T-cell (primary cell): ENCODE measurements around the gene IL9. TPM values are rescaled to one million over a fixed set of nuclear protein-coding genes. Genes with fewer than 3 reads are reported as not detected.

Experiments used
- ATAC-seq, 4 experiments: fragments of 200-7000 bp in 3 of 4; fragments of 150-1000 bp in 1 of 4; cut with Tn5 transposase; replicated peaks in 1 of 4; 1 replicate in 3 of 4; 2 replicates in 1 of 4; pipeline ENCODE4 v1.10.0; 2021; ENCODE audit warnings: moderate library complexity in 3 of 4, mild to moderate bottlenecking in 2 of 4, moderate number of reproducible peaks in 1 of 4
- CTCF ChIA-PET, 2 donors: fragments of 300-600 bp; sonication (Branson Sonifier 250); formaldehyde crosslinking; loops; one replicate each; lab custom pipeline; 2022; ENCODE audit warnings: antibody characterized with exemption in 2 of 2; lab: Charles Lee
- POLR2A ChIA-PET, 2 donors: fragments of 300-600 bp; sonication (Branson Sonifier 250); formaldehyde crosslinking; loops; one replicate each; lab custom pipeline; 2022; ENCODE audit warnings: antibody characterized with exemption in 2 of 2; lab: Charles Lee
- DNase-seq, 35 experiments: peaks; one replicate each; pipeline versions ENCODE4 v3.0.0 to v3.0.0-alpha.2; 2013 to 2023
- H3K27ac ChIP-seq: one replicate; pipeline ENCODE4 v1.5.1; 2013; ENCODE audit warnings: low read length
- H3K27me3 ChIP-seq, 2 experiments: replicated peaks in 1 of 2; 1 replicate in 1 of 2; 2 replicates in 1 of 2; pipeline versions ENCODE4 v1.6.1 to v1.7.0; 2013; ENCODE audit warnings: low read length in 1 of 2, mixed read lengths in 1 of 2; ENCODE audit not compliant: control insufficient read depth in 2 of 2, insufficient read depth in 2 of 2; ENCODE audit errors: extremely low read depth in 1 of 2
- H3K36me3 ChIP-seq, 2 donors: 1 replicate in 1 of 2; 2 replicates in 1 of 2; pipeline versions ENCODE4 v1.6.1 to v1.7.0; 2013; ENCODE audit warnings: low read length in 1 of 2; ENCODE audit not compliant: control insufficient read depth in 2 of 2, insufficient read depth in 1 of 2; ENCODE audit errors: extremely low read depth in 1 of 2
- H3K4me1 ChIP-seq, 2 experiments: 1 replicate in 1 of 2; 2 replicates in 1 of 2; pipeline versions ENCODE4 v1.6.1 to v1.7.0; 2013; ENCODE audit warnings: low read length in 2 of 2, mixed read lengths in 1 of 2; ENCODE audit not compliant: insufficient read depth in 2 of 2, control insufficient read depth in 1 of 2; ENCODE audit errors: extremely low read depth in 1 of 2
- H3K4me3 ChIP-seq, 2 donors: 1 replicate in 1 of 2; 2 replicates in 1 of 2; pipeline versions ENCODE4 v1.5.1 to v1.7.0; 2013; ENCODE audit warnings: mild to moderate bottlenecking in 2 of 2, low read length in 1 of 2, moderate library complexity in 1 of 2; ENCODE audit not compliant: control insufficient read depth in 1 of 2; ENCODE audit errors: extremely low read depth in 1 of 2
- H3K9me3 ChIP-seq: 2 replicates; pipeline ENCODE4 v1.7.0; 2013
- H3K27ac Mint-ChIP-seq, 2 donors: one replicate each; pipeline ENCODE4 v1.8.0; 2020 to 2021; ENCODE audit warnings: mild to moderate bottlenecking in 2 of 2, mixed read lengths in 2 of 2
- H3K27me3 Mint-ChIP-seq, 2 donors: one replicate each; pipeline ENCODE4 v1.8.0; 2021 to 2022; ENCODE audit warnings: mixed read lengths in 2 of 2
- H3K36me3 Mint-ChIP-seq: one replicate; pipeline ENCODE4 v1.8.0; 2021; ENCODE audit warnings: mixed read lengths
- H3K4me1 Mint-ChIP-seq, 3 donors: one replicate each; pipeline ENCODE4 v1.8.0; 2020 to 2022; ENCODE audit warnings: mixed read lengths in 3 of 3, mild to moderate bottlenecking in 1 of 3
- H3K4me3 Mint-ChIP-seq, 3 donors: one replicate each; pipeline ENCODE4 v1.8.0; 2020 to 2022; ENCODE audit warnings: mild to moderate bottlenecking in 3 of 3, mixed read lengths in 3 of 3, moderate library complexity in 3 of 3
- H3K9me3 Mint-ChIP-seq, 3 donors: one replicate each; pipeline ENCODE4 v1.8.0; 2020 to 2022; ENCODE audit warnings: mixed read lengths in 3 of 3
- WGBS: methylation state at CpG from one replicate; pipeline ENCODE4 v1.1.5; 2013; ENCODE audit warnings: missing lambda C conversion rate; ENCODE audit not compliant: insufficient coverage; 5-methylcytosine and 5-hydroxymethylcytosine counted together
- total RNA-seq, 35 experiments: library from RNA in 6 of 35; stranded (reverse) in 6 of 35; fragments of 120-200 nt in 1 of 35; gene quantifications; one replicate each; pipeline versions ENCODE4 v1.2.1 to v1.2.4 and lab custom pipeline; 2013 to 2026

IL9 gene
- total RNA-seq, 5 donors from 2014 or later (not counting 1 experiment from before 2014, with no cell fraction given) = not detected

DNA sequence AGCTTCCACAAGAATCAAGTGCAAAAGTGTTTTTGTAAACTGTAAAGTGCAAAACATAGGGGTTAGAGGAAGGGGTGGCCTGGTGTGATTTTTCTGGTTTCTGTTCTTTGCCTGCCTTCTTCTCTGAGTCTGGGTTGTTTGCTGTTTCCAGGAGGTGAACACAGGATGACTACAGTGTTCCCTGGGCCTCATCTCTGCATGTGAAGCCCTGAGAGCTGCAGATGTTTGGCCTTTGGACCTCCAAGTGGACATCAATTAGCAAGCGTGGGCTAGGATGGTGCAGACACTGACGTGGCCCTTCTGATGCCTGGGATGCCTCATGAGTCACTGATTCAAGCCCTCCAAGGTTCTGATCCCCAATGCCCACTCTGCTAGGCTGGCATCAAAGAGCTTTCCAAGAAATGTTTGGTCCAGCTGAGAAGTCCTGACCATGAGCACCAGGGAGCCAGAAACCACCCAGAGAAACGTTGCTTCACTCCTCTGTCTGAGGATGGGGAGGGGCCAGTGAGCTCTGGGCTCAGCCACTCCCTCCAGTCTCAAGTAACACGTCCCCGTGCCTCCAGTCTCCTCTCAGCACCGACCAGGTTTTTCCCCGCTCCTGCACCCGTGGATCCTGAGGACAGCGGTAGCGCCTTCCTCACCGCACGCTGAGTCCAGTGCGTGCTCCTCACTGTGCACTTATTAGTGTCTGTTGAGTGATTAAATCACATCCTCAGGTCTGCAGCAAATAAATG lies 7.6 kb downstream of the IL9 start:
- H3K36me3 ChIP-seq = no peaks in the 10 kb centered on the region
- H3K27me3 ChIP-seq = peaks cover 0 to 25% of the 10 kb centered on the region in 2 experiments
- POLR2A ChIA-PET = interaction anchor here in 1 of 2 donors (0.6 kb wide), 1 partner anchor 52 kb away, joined by 3 read pairs; no protein-coding TSS in a partner anchor
- no peak overlapping the region for H3K4me3 ChIP-seq
- no peak overlapping the region for H3K27ac ChIP-seq
- no peak overlapping the region for H3K27ac Mint-ChIP-seq
- H3K4me1 ChIP-seq = peaks cover 0 to 7% of the 10 kb centered on the region in 2 experiments
- DNase-seq (no peak), ATAC-seq (no peak)
- H3K27me3 Mint-ChIP-seq = peaks cover 6 to 14% of the 10 kb centered on the region in 2 donors
- H3K4me1 Mint-ChIP-seq = peaks cover 7 to 17% (median 11%) of the 10 kb centered on the region in 3 donors
- CTCF ChIA-PET = interaction anchor here (0.6 to 2.4 kb wide), 6 partner anchors 12 to 324 kb away, joined by 3 to 7 read pairs (median 4); no protein-coding TSS in a partner anchor
- no peaks in the 10 kb centered on the region for H3K36me3 Mint-ChIP-seq
- H3K4me3 Mint-ChIP-seq = peak overlapping the region in 1 of 3 donors; percentile 30
- no peaks in the 10 kb centered on the region for H3K9me3 ChIP-seq
- H3K9me3 Mint-ChIP-seq = no peaks in the 10 kb centered on the region
- 91% methylated on average over 2 of the region's 13 CpGs for WGBS

DNA sequence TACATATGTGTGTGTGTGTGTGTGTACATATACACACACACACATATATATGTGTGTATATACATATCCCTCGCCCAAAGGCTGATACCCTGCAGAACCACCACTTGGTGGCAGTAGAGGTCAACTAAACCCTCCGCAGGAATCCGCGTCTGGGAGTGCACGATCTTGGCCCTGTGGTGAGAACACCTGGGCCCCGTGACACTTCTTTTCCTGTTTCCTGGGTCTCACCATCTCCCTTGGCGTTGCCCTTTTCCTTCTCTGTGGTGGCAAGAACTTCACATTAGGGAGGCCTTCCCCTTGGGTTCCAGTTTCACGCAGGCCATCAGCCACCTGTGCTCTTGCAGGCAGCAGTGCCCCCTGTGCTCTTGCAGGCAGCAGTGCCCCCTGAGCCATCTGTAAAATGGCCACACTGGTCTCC lies 8.2 kb downstream of the IL9 start:
- H3K4me3 Mint-ChIP-seq = peak overlapping the region in 2 of 3 donors; percentile 30 to 46
- Histone ChIP-seq H3K4me1 (peaks cover 0 to 7% of the 10 kb centered on the region in 2 experiments), H3K4me3 (no peak overlapping the region), H3K9me3 (no peaks in the 10 kb centered on the region), H3K27ac (no peak overlapping the region), H3K27me3 (peaks cover 0 to 29% of the 10 kb centered on the region in 2 experiments), H3K36me3 (no peaks in the 10 kb centered on the region)
- H3K4me1 Mint-ChIP-seq = peaks cover 7 to 17% (median 11%) of the 10 kb centered on the region in 3 donors
- ATAC-seq (peak; percentile 82 to 88 (median 84)), DNase-seq (peak in 34 of 35 experiments; percentile 16 to 76 (median 44))
- WGBS = 7% methylated on average over 6 of the region's 8 CpGs
- H3K36me3 Mint-ChIP-seq = no peaks in the 10 kb centered on the region
- ChIA-PET POLR2A (interaction anchor here in 1 of 2 donors (0.6 kb wide), 1 partner anchor 53 kb away, joined by 3 read pairs; no protein-coding TSS in a partner anchor), CTCF (interaction anchor here (0.9 to 2.4 kb wide), 4 partner anchors 195 to 324 kb away, joined by 3 to 7 read pairs (median 4); no protein-coding TSS in a partner anchor)
- H3K27ac Mint-ChIP-seq = no peak overlapping the region
- no peaks in the 10 kb centered on the region for H3K9me3 Mint-ChIP-seq
- H3K27me3 Mint-ChIP-seq = peaks cover 6 to 19% of the 10 kb centered on the region in 2 donors

DNA sequence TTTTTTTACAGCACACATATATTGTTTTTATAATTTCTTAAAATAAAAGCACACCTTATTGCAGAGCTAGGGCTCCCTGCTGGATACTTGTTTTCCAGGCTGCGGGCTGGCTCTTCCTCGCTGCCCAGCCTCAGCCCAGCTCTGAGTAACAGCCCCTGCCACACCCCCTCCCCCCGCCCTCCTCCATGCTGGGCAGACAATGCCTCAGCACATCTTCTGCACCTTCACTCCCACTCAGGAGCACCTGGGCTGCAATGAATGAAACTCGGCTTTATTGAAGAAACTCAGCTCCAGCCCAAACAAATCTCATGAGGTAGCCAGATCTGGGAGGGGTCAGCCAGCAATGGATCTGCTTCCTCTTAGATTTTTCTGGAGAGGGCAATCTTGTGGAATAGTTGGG lies 9.5 kb downstream of the IL9 start:
- WGBS = 34% methylated on average over 2 of the region's 4 CpGs
- Histone ChIP-seq H3K36me3 (no peaks in the 10 kb centered on the region), H3K9me3 (no peaks in the 10 kb centered on the region), H3K4me3 (no peak overlapping the region), H3K27me3 (peaks cover 0 to 31% of the 10 kb centered on the region in 2 experiments), H3K4me1 (peaks cover 0 to 7% of the 10 kb centered on the region in 2 experiments), H3K27ac (no peak overlapping the region)
- CTCF ChIA-PET = no interaction called here
- H3K27ac Mint-ChIP-seq = no peak overlapping the region
- DNase-seq (no peak), ATAC-seq (no peak)
- no peak overlapping the region for H3K4me3 Mint-ChIP-seq
- H3K4me1 Mint-ChIP-seq = peaks cover 7 to 17% (median 11%) of the 10 kb centered on the region in 3 donors
- H3K36me3 Mint-ChIP-seq = no peaks in the 10 kb centered on the region
- H3K9me3 Mint-ChIP-seq = no peaks in the 10 kb centered on the region
- H3K27me3 Mint-ChIP-seq = peaks cover 12 to 24% of the 10 kb centered on the region in 2 donors
- POLR2A ChIA-PET = no interaction called here

DNA sequence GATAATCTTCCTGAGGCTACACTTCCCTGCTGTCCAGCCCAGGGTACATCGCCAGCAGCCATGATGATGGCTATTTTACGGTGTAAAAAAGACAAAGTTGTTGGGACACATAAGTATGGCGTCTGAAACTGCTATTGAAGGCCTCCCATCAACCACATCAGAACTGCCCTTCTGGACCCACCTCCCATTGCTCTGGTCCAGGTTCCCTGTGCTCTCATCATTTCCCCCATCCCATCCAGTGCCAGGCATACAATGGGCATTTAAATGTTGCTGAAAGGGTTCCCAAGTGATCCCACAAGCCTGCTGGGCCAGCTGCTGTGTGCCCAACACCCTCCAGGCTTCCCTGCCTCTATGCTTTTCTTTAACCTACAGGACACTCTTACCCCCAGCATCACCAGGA lies 10.6 kb downstream of the IL9 start:
- Histone ChIP-seq H3K36me3 (no peaks in the 10 kb centered on the region), H3K4me3 (no peak overlapping the region), H3K27ac (no peak overlapping the region), H3K27me3 (peaks cover 0 to 41% of the 10 kb centered on the region in 2 experiments), H3K4me1 (peaks cover 0 to 7% of the 10 kb centered on the region in 2 experiments), H3K9me3 (no peaks in the 10 kb centered on the region)
- H3K36me3 Mint-ChIP-seq = no peaks in the 10 kb centered on the region
- 71% methylated on average over 1 of the region's 3 CpGs for WGBS
- no peaks in the 10 kb centered on the region for H3K9me3 Mint-ChIP-seq
- no peak overlapping the region for H3K4me3 Mint-ChIP-seq
- DNase-seq (no peak), ATAC-seq (no peak)
- no peak overlapping the region for H3K27ac Mint-ChIP-seq
- CTCF ChIA-PET = no interaction called here
- H3K4me1 Mint-ChIP-seq = peaks cover 7 to 14% (median 7%) of the 10 kb centered on the region in 3 donors
- POLR2A ChIA-PET = no interaction called here
- peaks cover 21 to 31% of the 10 kb centered on the region in 2 donors for H3K27me3 Mint-ChIP-seq

DNA sequence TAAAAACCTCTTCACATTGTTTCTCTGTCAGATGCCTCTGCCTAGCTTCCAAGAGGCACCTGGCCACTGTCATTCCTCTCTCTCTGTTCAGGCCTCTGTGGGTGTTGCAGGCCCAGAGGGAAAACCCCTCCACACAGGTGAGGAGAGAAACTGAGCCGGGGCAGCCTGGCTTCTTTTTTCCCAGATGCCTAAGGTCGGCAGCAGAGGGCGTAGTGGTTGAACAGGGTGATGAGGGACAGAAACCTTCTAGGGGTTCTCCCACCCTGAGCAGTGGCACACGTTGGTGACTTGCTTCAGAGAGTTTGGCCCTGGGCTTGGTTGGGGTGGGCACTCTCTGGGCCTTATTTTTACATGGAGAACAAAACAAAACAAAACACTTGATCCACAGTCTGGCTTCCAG lies 12.2 kb downstream of the IL9 start:
- Mint-ChIP-seq H3K9me3 (no peaks in the 10 kb centered on the region), H3K4me1 (peaks cover 7 to 9% (median 7%) of the 10 kb centered on the region in 3 donors), H3K4me3 (no peak overlapping the region), H3K27ac (no peak overlapping the region), H3K36me3 (no peaks in the 10 kb centered on the region), H3K27me3 (peaks cover 21 to 39% of the 10 kb centered on the region in 2 donors)
- H3K9me3 ChIP-seq = no peaks in the 10 kb centered on the region
- no peak overlapping the region for H3K4me3 ChIP-seq
- H3K27me3 ChIP-seq = peaks cover 0 to 46% of the 10 kb centered on the region in 2 experiments
- DNase-seq (no peak), ATAC-seq (no peak)
- ChIA-PET POLR2A (no interaction called here), CTCF (no interaction called here)
- H3K4me1 ChIP-seq = peaks cover 0 to 7% of the 10 kb centered on the region in 2 experiments
- H3K36me3 ChIP-seq = no peaks in the 10 kb centered on the region
- H3K27ac ChIP-seq = no peak overlapping the region
- 80% methylated on average over 1 of the region's 4 CpGs for WGBS

DNA sequence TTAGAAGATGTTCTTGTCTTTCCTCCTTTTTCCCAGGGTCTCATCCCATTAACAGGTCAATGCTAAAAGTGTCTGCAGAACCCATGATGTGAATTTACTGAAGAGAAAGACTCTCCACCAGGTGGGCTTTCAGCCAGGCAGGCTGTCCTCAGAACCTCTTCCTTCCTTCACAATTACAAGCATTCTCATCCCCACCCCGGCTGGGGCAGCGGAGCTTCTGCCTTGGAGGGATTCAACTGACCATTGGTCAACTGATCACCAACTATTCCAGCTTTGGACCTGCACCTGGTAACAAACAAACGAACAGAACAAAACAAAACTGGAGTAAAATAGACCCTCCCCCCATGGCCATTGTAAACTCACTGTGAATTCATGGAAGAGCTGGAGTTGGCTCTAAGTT lies 12.6 kb downstream of the IL9 start:
- Mint-ChIP-seq H3K27ac (no peak overlapping the region), H3K9me3 (no peaks in the 10 kb centered on the region), H3K36me3 (no peaks in the 10 kb centered on the region), H3K4me1 (peaks cover 6 to 8% (median 7%) of the 10 kb centered on the region in 3 donors), H3K27me3 (peaks cover 21 to 39% of the 10 kb centered on the region in 2 donors), H3K4me3 (no peak overlapping the region)
- H3K27me3 ChIP-seq = peaks cover 0 to 45% of the 10 kb centered on the region in 2 experiments
- H3K27ac ChIP-seq = no peak overlapping the region
- POLR2A ChIA-PET = no interaction called here
- ATAC-seq (no peak), DNase-seq (no peak)
- WGBS = 68% methylated on average over 3 of the region's 3 CpGs
- CTCF ChIA-PET = no interaction called here
- H3K9me3 ChIP-seq = no peaks in the 10 kb centered on the region
- H3K4me3 ChIP-seq = no peak overlapping the region
- H3K36me3 ChIP-seq = no peaks in the 10 kb centered on the region
- peaks cover 0 to 7% of the 10 kb centered on the region in 2 experiments for H3K4me1 ChIP-seq
